Measurements from ENCODE around the gene RPS19. TPM values are rescaled to one million over a fixed set of nuclear protein-coding genes. Genes with fewer than 3 reads are reported as not detected.

Gene RPS19
- total RNA-seq, 2 donors from 2014 or later, result 2,321 to 2,418 TPM

DNA sequence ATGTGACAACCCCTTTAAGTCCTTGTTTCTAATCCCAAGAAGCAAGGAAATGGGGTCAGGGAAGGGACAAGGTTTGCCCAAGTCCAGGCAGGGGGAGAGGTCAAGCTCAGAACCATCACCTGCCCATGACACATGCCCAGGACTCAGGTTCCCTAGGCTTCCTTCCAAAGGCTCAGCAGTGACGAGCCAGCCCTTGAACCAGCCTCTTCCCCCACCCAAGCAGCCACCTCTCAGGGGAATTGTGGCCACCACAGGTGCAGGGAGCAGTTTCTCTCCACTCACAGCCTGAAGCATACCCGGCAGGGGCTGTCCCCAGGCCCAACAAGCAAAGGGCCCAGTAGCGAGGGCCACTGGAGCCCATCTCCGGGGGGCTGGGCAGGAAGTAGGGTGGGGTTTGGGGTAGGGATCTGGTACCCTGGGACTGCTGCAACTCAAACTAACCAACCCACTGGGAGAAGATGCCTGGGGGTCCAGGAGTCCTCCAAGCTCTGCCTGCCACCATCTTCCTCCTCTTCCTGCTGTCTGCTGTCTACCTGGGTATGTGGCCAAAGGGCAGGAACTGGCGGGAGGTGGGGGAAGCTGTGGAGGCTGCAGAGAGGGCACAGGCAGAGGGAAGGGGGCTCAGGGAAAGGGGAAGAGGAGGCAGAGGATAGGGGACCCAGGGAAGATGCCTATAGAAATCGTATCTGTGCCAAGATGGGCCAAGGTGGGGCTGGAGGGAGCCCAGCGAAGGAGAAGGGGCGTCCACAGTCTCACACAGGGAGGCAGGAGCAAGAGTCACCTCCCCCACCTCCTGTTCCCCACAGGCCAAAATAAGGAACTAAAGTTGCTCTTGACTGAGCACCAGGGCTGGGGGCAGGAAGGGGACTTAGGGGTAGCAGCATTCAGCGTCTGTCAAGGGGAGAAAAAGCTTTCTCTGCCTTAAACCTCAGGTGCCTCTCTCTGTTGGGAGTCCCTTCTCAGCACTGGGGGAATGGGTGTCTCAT lies 17.1 kb downstream of the RPS19 start, which contains the start of gene CD79A:
Gene CD79A, plus strand, starts transcription at position 433 of the 986 bp plus-strand sequence. Its CDS starts 26 bp downstream, at position 459.
- Mint-ChIP-seq H3K4me1 (peaks cover under 1% of the 10 kb centered on the region), H3K4me3 (no peak within 1 kb of the TSS), H3K27ac (no peak within 1 kb of the TSS), H3K36me3 (ENCODE audit: low read depth) (no peaks in the 10 kb centered on the region), H3K27me3 (ENCODE audit: insufficient read depth) (peaks cover 51% of the 10 kb centered on the region), H3K9me3 (no peaks in the 10 kb centered on the region)
- H3K27me3 ChIP-seq (ENCODE audit: control insufficient read depth, insufficient read depth, low read length, poor library complexity, severe bottlenecking), result no peaks in the 10 kb centered on the region
- H3K27ac ChIP-seq (ENCODE audit: low read depth, low read length), result no peak within 1 kb of the TSS
- H3K9me3 ChIP-seq (ENCODE audit: control insufficient read depth, low read length), result no peaks in the 10 kb centered on the region
- no peak within 1 kb of the TSS for H3K4me3 ChIP-seq (ENCODE audit: low read length)
- no peak within 1 kb of the TSS for H3K9ac ChIP-seq (ENCODE audit: extremely low read depth, low read length, poor library complexity, severe bottlenecking)
- no peaks in the 10 kb centered on the region for H3K36me3 ChIP-seq (ENCODE audit: control insufficient read depth, insufficient read depth, low read length)
- TF ChIP-seq, protein P1, sequence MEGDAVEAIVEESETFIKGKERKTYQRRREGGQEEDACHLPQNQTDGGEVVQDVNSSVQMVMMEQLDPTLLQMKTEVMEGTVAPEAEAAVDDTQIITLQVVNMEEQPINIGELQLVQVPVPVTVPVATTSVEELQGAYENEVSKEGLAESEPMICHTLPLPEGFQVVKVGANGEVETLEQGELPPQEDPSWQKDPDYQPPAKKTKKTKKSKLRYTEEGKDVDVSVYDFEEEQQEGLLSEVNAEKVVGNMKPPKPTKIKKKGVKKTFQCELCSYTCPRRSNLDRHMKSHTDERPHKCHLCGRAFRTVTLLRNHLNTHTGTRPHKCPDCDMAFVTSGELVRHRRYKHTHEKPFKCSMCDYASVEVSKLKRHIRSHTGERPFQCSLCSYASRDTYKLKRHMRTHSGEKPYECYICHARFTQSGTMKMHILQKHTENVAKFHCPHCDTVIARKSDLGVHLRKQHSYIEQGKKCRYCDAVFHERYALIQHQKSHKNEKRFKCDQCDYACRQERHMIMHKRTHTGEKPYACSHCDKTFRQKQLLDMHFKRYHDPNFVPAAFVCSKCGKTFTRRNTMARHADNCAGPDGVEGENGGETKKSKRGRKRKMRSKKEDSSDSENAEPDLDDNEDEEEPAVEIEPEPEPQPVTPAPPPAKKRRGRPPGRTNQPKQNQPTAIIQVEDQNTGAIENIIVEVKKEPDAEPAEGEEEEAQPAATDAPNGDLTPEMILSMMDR (conservative IDR thresholded peaks at IDR 0.05), result no peak
- no peaks in the 10 kb centered on the region for H3K4me1 ChIP-seq (ENCODE audit: control insufficient read depth, insufficient read depth, low read length)
- WGBS, 2 experiments (ENCODE audit: insufficient coverage in 1 of 2, insufficient read length in 1 of 2), result 82 to 86% methylated on average over 2 to 9 of the region's 9 CpGs
- no peak for DNase-seq

DNA sequence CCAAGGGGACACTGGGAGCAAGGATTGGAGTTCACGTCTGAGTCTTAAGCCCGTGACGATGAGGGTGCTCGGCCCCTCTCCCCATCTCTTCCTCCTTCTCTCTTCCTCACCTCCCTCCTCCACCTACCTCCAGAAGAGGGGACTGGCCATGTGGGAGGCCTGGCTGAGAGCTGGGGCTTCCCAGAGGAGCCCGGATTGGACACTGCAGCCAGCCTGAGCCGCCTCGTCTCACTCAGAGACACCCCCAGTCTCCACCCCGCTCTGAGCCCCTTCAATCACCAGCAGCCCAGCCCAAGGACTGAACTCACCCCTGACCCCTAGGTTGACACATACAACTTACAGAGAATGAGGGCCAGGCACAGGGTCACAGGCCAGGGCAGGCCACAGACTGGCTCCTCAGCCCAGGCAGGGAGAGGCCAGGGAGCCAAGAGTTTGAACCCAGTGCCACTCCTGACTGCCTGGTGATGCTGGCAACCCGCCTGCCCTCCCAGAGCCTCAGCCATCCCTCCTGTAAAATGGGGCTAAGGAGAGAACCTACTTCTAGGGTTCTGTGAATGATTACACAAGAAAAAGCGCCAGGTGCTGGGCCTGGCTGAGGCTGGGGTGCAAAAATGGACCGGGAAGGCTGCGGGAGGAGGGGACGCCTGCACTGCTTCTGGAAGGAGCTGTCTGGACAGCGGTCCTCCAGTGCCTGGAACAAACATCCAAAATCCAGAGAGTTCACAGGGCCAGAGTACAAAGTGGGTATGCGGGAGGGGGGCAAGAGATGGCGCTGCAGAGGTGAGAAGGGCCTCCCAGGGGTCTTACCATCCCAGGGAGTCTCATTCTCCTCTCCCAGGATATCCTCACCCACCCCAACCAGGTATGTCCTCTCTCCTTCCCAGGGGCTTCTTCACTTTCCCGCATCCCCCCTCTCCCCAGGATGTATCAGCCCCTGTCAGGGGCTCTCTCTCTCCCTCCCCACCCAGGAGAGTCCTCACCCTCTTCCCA lies 18.2 kb downstream of the RPS19 start:
- Mint-ChIP-seq H3K4me3 (no peak overlapping the region), H3K9me3 (no peaks in the 10 kb centered on the region), H3K4me1 (peaks cover 6% of the 10 kb centered on the region), H3K27ac (no peak overlapping the region), H3K27me3 (ENCODE audit: insufficient read depth) (peaks cover 56% of the 10 kb centered on the region), H3K36me3 (ENCODE audit: low read depth) (no peaks in the 10 kb centered on the region)
- Histone ChIP-seq H3K9me3 (ENCODE audit: control insufficient read depth, low read length) (no peaks in the 10 kb centered on the region), H3K4me1 (ENCODE audit: control insufficient read depth, insufficient read depth, low read length) (no peaks in the 10 kb centered on the region), H3K4me3 (ENCODE audit: low read length) (no peak overlapping the region), H3K36me3 (ENCODE audit: control insufficient read depth, insufficient read depth, low read length) (no peaks in the 10 kb centered on the region), H3K27me3 (ENCODE audit: control insufficient read depth, insufficient read depth, low read length, poor library complexity, severe bottlenecking) (no peaks in the 10 kb centered on the region), H3K9ac (ENCODE audit: extremely low read depth, low read length, poor library complexity, severe bottlenecking) (no peak overlapping the region), H3K27ac (ENCODE audit: low read depth, low read length) (no peak overlapping the region)
- 87 to 92% methylated on average over 7 to 17 of the region's 17 CpGs for WGBS, 2 experiments (ENCODE audit: insufficient coverage in 1 of 2, insufficient read length in 1 of 2)
- DNase-seq, result no peak
- TF ChIP-seq, protein P1 (conservative IDR thresholded peaks at IDR 0.05), result no peak

DNA sequence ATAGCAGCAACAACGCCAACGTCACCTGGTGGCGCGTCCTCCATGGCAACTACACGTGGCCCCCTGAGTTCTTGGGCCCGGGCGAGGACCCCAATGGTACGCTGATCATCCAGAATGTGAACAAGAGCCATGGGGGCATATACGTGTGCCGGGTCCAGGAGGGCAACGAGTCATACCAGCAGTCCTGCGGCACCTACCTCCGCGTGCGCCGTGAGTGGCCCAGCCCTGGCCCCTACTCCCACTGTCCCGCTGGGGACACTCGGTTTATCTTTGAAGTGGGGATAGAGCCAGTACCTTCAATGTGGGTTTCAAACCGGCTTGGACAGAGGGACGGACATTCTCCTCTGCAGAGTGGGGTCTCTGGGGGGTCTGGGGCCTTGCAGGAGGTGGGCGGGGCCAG lies 19.0 kb downstream of the RPS19 start:
- H3K36me3 Mint-ChIP-seq (ENCODE audit: low read depth), result no peaks in the 10 kb centered on the region
- Histone ChIP-seq H3K9me3 (ENCODE audit: control insufficient read depth, low read length) (no peaks in the 10 kb centered on the region), H3K9ac (ENCODE audit: extremely low read depth, low read length, poor library complexity, severe bottlenecking) (no peak overlapping the region), H3K4me1 (ENCODE audit: control insufficient read depth, insufficient read depth, low read length) (no peaks in the 10 kb centered on the region), H3K36me3 (ENCODE audit: control insufficient read depth, insufficient read depth, low read length) (no peaks in the 10 kb centered on the region), H3K27ac (ENCODE audit: low read depth, low read length) (no peak overlapping the region), H3K27me3 (ENCODE audit: control insufficient read depth, insufficient read depth, low read length, poor library complexity, severe bottlenecking) (no peaks in the 10 kb centered on the region), H3K4me3 (ENCODE audit: low read length) (no peak overlapping the region)
- H3K27me3 Mint-ChIP-seq (ENCODE audit: insufficient read depth), result peaks cover 56% of the 10 kb centered on the region
- no peak overlapping the region for H3K27ac Mint-ChIP-seq
- no peak for DNase-seq
- WGBS, 2 experiments (ENCODE audit: insufficient coverage in 1 of 2, insufficient read length in 1 of 2), result 92 to 94% methylated on average over 17 to 21 of the region's 21 CpGs
- H3K4me1 Mint-ChIP-seq, result peaks cover 9% of the 10 kb centered on the region
- no peak overlapping the region for H3K4me3 Mint-ChIP-seq
- TF ChIP-seq, protein P1 (conservative IDR thresholded peaks at IDR 0.05), result no peak
- no peaks in the 10 kb centered on the region for H3K9me3 Mint-ChIP-seq

Data from endodermal cell (in vitro differentiated cells).